HL-60/S4 (cell line): Measurements from ENCODE around the gene ZNRF2.

Experiments
- in situ Hi-C: fragments of 300-500 bp; cut with MboI; formaldehyde crosslinking; loops from 2 replicates; pipeline ENCODE4 v1.14.3; 2022; ENCODE audit warnings: low sequenced_read_pairs

ZNRF2 gene

DNA sequence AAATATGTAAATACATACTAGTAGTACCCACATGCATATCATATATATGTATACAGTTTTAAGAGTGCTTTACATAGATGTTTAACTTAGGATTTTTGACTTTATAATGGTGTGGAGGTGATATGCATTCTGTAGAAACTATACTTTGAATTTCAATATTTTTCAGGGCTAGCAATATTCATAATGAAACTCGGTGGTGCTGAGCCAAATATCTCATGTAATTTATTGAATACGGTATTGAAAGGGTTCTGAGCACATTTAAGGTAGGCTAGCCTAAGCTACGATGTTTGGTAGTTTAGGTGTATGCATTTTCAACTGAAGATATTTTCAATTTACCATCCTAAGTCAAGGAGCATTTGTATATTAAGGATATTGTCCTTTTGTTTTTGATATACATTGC is 36.0 kb downstream of the ZNRF2 start:
- in situ Hi-C loops: no loop called here

GRCh38 chr7:30321089-30321881 is 36.9 kb downstream of the ZNRF2 start:
- in situ Hi-C loops: no loop called here

GRCh38 chr7:30321882-30322192 is 37.4 kb downstream of the ZNRF2 start:
- in situ Hi-C loops: no loop called here

GRCh38 chr7:30322271-30323005 is 38.0 kb downstream of the ZNRF2 start:
- in situ Hi-C loops: no loop called here

DNA sequence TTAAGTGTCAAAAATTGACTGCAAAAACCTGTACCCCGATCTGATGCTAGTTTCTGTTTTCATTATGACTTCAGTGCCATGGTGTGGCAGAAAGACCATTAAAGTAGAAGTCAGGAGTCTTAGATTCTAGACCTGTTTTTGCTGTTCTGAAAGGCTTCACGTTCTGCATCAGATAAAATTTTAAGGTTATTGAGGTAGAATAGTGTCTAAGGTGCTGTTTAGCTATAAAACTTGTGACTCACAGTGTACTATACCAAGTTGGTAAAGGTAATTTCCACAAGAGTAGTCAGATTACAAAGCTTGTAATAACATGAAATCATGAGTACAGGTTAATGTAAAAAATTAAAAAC is 38.6 kb downstream of the ZNRF2 start:
- in situ Hi-C loops: no loop called here

DNA sequence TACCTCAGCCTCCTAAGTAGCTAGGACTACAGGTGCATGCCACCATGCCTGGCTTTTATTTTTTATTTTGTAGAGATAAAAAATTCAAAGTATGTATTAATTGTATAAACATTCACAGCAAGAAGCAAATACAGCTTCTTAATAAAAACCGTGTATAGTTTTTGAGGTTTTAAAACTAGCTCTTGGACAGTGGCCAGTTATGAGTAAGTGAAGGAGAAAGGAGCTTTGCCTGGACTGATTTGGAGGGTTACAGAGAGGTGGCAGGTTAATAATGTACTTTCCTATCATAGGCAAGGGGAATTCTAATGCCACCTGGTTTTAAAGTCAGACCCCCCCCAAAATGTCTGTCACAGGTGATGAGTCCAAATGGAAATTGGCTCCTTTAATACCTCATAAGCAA is 43.4 kb downstream of the ZNRF2 start:
- in situ Hi-C loops: no loop called here

- in situ Hi-C loops: no loop called here
These were observed 44.0 kb downstream of the ZNRF2 start for GRCh38 chr7:30328381-30328780.

GRCh38 chr7:30329716-30330115 is 45.3 kb downstream of the ZNRF2 start:
- in situ Hi-C loops: no loop called here

DNA sequence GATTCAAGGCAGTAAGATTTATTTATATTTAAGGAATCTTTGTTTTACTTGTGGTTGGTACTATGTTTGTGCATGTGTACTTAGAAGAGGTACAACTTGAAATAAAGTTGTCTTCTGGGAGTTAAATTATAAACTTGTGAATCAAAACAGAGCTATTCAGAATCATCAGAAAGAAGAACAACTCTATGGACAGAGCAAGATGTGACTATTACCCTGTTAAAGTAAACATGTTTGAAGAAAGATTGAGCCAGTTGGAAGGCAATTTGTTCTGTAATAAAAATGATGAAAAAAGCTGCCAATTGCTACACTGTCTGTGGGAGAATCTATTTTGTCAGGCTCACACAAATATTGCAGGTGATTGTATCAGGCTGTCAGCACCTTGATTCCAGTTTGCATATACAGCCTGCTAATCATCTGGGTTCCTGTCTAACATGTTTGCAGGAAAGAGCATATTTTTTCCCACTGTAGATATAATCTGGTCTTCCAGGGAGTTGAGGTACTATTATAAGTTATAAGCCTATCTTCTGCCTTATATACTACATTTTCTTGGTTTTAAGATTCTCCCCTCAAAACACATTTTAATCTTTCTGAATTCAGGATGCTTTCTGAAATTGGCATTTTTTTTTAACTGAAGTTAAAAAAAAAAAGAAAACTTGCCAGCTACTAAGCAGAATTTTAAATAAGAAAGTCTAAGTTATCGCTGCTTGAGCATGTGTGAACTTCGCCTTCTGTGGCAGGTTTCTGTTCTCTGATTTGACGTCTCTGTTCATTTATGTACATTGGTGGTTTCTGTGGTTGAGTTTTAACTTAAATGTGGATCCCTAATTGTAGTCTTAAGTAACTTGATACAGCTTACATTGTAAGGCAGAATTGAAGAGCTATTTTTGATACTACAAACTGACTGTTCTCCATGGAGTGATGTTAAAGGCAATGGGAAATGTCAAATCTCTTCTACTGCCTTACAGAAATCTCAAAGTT is 46.0 kb downstream of the ZNRF2 start:
- in situ Hi-C loops: no loop called here

DNA sequence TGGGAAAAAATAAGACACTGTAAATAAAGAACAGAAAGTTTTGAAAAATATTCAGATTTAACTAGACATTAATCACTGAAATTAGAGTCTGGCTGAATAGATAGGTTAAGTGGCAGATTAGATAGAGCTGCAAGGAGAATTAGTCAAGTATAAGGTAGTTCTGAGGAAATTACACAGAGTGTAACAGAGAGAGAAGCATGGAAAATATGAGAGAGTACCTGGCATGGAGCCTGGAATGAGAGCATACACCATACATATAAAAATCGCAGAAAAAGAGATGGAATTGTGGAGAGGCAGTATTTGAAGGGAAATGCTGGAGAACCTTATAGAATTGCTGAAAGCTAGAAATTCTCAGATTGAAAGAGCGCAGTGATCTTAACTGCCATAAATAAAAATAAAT is 46.9 kb downstream of the ZNRF2 start:
- in situ Hi-C loops: no loop called here

- in situ Hi-C loops: no loop called here
These were observed 48.2 kb downstream of the ZNRF2 start for GRCh38 chr7:30332549-30332948.

DNA sequence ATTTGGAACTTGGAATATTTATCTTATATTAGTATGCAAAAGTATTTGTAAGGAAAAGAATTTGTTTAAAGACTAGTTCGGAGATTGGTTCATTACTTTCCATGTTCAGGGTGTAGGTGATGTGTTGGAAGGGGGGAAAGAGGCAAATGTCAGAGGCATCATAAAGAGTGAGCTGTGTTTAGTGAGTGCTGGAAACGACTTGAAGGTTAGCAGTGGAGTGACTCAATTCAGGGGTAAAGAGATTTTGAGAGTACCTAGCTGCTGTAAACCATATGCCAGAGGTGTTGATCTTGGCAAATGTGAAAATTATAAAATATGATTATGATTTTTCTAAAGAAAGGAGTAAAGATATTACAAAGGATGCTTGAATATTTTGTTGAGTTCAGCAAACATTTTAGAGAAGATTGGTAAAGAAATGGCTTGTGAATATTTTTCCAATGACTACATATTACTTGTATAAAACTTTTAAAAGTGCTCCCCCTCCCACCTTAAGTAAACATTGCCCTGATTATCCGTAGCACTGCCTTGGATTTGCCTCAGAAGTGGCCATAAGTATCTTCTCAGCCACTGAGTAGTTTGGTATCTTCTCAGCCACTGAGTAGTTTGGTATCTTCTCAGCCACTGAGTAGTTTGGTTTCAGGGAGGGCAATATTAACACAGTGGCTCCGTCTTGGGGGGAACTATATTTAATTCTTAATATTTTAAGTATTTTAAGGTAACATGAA is 51.5 kb downstream of the ZNRF2 start:
- in situ Hi-C loops: no loop called here

DNA sequence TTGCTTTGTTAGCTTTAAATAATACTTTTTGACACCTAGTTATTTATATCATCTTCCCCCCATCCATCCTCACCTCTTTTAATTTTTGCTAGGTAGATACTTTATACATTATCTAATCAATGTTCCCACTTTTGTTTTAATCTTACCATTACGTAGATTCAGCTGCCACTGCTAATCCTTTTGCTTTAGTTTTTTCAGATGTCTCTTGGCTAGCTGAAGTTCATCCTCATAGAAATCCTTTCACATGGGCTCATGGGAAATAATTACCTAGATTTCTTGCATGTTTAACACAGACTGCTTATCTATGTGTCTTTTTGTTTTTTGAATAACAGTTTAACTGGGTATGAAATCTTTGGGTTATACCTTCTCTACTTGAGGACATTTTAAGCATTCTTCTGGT is 60.1 kb downstream of the ZNRF2 start:
- in situ Hi-C loops: no loop called here

DNA sequence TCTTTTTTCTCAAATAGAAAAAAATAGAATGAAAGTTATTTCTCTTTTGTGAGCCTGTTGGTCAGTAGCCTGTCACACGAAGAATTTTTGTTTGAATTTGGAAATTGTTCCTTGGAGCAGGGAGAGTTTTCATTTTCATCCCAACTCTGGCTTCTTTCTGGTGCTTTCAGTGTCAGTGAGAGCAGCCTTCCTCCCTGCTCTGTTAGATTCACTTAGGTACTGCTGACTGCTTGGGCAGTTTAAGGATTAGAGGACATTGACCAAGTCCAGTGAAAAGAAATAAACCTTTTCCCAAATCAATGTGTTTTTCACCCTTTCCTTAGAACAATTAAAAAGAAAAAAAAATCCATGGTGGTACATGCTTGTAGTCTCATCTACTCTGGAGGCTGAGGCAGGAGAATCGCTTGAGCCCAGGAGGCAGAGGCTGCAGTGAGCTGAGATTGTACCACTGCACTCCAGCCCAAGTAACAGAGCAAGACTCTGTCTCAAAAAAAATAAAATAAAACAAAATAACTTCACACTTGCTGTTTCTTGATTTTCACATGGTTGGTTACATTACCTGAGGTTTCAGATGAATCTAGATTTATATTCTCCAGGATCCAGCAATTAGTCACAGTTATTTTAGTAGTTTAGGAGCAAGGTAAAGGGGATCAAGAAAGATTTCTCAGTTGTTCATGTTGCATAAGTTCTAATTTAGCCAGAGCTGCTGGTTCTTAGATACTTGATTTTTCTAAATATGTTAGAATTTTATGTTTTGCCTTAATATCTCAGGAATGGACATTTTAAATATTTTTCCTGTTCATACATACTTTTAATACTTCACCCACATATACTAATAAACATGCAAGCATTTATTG is 63.1 kb downstream of the ZNRF2 start:
- in situ Hi-C loops: no loop called here

DNA sequence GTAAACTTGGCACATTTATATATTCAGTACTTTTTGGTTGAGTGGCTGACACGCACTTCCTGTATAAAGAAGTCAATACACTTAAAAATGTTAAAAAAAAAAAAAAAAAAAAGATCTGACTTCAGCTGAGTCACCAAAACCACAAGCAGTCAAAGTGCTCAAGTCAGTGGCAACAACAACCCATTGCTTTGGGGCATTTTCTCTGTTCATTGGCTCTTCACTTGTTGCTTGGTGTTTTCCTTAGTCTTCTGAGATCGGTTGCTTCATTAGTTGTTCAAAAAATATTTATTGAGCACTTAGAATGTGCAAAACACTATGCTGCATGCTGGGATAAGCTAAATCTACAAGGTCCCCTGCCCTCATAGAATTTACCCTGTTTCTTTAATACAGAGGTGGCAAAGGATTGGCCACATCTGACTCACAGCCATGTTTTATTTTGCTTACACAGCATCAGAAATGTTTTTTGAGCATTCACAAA is 63.7 kb downstream of the ZNRF2 start:
- in situ Hi-C loops: no loop called here

GRCh38 chr7:30349170-30349569 is 64.8 kb downstream of the ZNRF2 start:
- in situ Hi-C loops: no loop called here

- in situ Hi-C loops: no loop called here
These were observed 65.4 kb downstream of the ZNRF2 start for GRCh38 chr7:30349816-30350215.

- in situ Hi-C loops: no loop called here
These were observed 66.9 kb downstream of the ZNRF2 start for GRCh38 chr7:30351286-30351685.

GRCh38 chr7:30351724-30352123 is 67.3 kb downstream of the ZNRF2 start:
- in situ Hi-C loops: no loop called here

DNA sequence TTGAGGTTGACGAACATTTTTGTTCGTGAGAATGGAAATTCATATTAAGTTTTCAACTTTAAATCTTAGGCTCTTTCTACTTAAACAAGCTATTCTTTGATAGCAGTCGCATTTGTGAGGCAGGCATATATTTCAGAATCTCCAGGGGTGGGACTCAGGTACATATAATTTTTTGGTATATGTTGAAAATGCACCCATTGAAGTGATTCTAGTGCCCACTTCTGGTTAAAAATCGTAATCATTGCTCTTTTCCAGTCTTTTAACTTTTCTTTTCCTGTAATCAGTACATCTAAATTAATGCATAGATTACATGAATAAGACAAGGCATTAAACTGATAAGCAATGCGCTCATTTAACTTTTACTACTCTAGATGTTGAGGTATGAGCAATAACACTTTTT is 67.8 kb downstream of the ZNRF2 start:
- in situ Hi-C loops: no loop called here
